HG02642 (cell line): Measurements from ENCODE around the gene CD164.

Experiments
- ATAC-seq: cut with Tn5 transposase; IDR thresholded peaks from one replicate; pipeline ENCODE4 v1.9.1; 2021; ENCODE audit warnings: mild to moderate bottlenecking; ENCODE audit not compliant: unreplicated experiment, poor library complexity

Gene CD164

DNA sequence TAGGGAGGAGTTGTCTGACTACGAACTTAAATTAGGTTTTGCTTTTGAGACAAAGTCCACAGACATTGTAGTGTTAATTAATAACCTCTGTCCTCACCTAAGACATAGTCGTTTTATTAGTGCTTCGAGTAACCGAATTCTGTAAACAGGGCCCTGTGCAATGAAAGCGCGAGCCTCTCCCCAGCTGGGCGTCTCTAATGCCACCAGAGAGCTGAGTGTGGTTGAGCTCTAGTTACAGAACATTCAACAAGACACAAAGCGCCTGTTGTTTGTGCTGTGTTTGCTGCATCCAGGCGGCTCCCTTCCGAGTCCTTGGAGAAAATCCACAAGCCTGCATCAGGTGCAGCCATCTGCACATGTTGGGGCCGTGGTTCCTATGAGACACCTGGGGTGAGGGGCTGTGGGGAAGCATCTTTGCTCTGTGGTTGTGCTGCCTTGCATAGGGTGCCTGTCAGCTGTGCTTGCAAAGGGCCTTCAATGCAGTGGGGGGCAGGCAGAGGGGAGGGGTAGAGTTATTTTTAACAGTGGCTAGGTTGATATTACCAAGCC lies 63.9 kb downstream of the CD164 start:
- no peak for ATAC-seq

DNA sequence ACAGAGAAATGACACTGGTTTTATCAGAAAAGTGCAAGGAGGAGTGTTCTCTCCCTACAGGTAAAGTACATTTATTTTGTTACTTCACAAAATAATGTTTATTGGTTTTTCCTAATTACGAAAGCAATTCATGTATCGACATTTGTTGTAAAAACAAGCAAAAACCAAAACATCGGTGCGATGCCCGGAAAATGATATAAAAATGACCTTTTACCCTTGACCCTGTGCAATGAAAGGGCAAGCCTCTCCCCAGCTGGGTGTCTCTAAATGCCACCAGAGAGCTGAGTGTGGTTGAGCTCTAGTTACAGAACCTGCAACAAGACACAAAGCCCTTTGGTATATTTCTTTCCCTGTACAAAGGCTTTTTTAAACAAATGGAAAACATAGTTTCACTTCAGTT lies 65.4 kb downstream of the CD164 start:
- no peak for ATAC-seq
